GM21723 (cell line): ENCODE data around the gene XXYLT1.
"Not testable (repeated sequence)": the region's sequence is repeated elsewhere in the genome, so short reads cannot be mapped to it uniquely, and the experiment has no call there.

Experiments used
- ATAC-seq: cut with Tn5 transposase; IDR thresholded peaks from one replicate; pipeline ENCODE4 v1.9.1; 2021; ENCODE audit warnings: mild to moderate bottlenecking, moderate library complexity; ENCODE audit not compliant: unreplicated experiment

XXYLT1 gene

DNA sequence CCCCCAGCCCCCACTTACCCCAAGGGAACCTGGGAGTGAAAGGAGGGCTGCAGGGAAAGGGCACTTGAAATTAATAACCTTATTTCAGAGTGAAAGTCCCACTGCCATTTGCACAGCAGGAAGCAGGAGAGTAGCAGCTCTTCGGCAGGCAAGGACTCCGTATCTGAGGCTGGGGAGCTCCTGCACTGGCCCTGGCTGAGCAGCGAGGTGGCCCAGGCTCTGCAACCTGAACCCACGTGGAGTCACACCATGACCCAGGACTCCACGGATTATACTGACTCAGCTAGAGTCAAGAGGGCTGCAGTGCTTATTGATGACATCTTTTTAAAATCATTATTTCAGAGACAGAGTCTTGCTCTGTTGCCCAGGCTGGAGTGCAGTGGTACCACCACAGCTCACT lies 214.5 kb downstream of the XXYLT1 start:
- ATAC-seq = no peak

- ATAC-seq = no peak
These were observed 216.6 kb downstream of the XXYLT1 start for GRCh38 chr3:195054311-195054710.

DNA sequence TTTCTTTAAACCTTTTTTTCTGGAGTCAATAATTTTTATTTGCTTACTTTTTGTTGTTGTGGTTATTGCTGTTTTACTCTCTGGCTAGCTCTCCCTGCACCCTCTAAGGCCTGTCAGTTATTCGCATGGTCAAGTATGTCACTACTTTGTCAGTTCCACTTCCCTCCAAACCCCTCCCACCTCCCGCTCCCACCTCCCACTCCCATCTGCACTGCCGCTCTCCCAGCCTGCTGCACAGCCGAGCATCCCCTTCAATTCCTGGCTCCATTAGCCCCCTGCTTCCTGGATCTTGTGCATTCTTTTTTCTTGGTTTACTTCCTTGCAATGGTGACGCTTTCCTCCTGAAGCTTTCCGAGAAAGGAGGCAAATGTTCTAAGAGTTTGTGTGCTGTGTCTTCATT lies 218.0 kb downstream of the XXYLT1 start:
- ATAC-seq = no peak

- ATAC-seq = not testable (repeated sequence)
These were observed 220.7 kb downstream of the XXYLT1 start for GRCh38 chr3:195050296-195050695.

- no peak for ATAC-seq
These were observed 222.7 kb downstream of the XXYLT1 start for GRCh38 chr3:195048059-195048905.

DNA sequence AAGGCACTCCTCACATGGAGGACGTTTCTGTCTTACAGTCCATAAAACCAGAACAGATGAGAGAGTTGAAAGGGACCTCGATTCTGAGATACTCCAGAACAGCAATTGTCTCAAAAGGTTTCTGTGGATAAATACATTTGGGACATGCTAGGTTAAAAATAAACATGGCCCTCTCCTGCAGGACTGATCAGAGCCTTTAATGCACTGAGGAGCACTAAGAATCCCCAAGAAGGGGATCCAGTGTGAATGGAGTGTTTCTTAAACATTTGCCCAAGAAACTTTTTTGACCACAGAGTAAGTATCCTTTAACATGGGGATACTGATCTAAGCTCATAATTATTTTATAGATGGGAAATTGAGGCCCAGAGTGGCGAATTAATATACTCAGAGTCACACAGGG lies 223.4 kb downstream of the XXYLT1 start:
- no peak for ATAC-seq

DNA sequence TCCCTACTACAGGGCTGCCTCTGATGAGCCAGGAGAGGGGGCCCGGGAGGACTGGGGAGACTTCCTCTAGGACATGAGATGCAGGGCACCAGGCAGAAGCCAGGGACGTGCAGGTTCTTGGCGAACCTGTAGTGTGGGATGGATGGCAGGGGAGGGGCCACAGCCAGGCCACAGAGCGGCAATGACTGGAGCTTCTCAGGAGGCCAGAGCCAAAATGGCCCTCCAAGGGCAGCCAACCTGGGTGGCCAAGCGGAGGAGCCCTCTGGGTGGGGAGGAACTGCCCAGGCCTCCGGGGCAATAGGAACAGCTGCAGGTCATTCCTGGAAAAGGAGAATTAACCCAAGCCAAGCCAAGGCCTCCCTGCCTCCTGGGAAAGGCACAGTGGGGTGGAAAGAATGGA lies 224.5 kb downstream of the XXYLT1 start:
- no peak for ATAC-seq

DNA sequence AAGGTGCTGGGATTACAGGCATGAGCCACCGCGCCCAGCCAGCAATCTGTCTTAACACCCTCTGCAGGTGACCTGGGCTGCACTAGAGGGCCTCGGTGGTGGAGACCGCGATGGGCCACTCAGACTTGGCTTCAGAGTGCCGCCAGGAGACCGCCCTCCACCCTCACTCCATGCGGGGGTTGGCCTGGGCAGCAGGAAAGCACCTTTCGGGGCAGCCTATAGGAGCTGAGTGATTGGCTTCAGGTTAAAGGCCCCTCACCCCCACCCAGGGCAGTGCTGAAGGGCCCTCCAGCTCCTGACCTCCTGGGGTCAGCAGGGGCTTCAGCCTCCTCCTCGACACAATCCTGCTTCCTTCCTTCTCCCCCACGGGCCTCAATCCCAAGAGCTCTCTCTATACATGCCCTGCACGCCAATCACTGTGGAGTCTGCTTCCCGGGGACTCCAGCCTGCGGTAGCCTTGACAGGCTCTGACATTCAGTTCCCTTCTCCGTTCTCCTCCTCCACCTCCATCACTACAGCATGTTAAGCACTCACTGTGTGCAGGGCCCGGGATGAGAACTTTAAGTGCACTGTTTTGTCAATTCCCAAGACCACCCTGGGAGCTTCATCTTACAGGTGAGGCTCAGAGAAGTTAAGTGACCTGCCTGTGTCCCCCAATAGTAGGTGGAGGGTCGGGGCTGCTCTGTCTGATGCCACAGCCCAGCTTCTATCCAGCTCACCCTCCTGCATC lies 225.3 kb downstream of the XXYLT1 start:
- ATAC-seq = no peak

- no peak for ATAC-seq
These were observed 226.5 kb downstream of the XXYLT1 start for GRCh38 chr3:195044411-195044810.

DNA sequence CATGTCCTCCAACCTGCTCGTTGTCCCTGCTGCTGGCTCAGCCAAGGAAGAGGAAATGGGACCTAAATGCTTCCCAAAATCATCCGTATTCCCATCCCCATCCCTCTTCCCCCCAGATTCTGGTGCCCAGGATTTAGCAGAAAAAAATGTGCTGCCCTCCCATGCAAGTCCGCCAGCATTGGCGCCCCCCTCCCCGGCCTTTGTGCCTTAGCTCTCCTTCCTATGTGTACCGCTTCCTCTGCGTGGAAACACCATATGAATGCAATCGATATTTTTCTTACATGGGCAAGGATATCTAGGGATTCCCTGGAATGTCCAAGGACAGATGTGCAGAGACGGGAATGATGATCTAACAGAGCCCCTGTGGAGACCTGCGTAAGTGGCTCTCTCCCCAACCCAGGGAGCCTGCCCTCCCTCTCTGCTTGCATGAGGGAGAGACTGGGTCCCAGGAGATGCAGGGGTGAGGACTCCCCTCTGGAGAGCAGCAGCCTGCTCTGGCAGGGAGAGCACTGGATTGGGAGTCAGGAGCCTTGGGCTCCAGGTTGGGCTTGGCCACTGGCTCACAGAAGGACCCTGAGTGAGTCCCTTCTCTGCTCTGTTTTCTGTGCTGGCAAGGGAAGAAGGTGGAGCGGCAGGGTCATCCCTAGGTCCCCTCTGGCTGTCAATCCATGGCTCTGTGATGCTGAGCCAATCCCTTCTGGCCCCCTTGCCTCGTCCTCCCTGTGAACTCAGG lies 227.2 kb downstream of the XXYLT1 start:
- ATAC-seq = no peak

GRCh38 chr3:195042743-195043606 lies 228.0 kb downstream of the XXYLT1 start:
- ATAC-seq = no peak

DNA sequence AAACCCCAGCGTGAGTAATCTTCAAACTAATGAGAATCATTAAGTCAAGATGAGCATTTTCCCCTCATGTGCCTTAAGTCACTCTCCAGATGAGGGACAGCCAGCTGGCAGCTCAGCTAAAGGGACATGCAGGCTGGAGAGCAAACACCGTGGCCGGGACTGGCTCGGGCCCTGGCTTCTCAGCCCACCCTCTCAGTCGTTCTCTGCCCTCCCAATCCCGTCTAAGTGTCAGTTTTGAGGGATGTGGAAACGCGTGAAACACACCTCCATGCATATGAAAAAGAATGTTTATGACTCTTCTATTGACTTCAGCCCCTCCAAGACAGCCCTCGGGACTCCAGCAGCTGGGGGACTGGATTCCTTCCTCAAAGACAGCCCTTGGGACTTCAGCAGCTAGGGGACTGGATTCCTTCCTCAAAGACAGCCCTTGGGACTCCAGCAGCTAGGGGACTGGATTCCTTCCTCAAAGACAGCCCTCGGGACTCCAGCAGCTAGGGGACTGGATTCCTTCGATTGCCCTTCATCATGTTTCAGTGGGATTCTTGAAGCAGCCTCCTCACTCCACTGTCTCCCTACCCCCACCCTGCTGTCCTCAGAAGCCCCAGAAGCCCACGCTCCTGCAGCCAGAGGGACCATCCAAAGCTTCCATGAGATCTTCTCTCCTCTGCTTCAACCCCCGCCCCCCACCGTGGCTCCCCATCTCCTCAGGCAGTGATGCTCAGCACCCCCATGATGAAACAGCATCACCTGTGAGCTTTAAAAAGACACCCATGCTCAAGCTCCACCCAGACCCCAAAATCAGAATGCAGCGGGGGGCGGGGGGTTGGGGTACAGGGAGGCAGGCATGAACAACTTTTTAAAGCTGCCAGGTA lies 228.9 kb downstream of the XXYLT1 start:
- ATAC-seq = no peak

- ATAC-seq = no peak
These were observed 230.0 kb downstream of the XXYLT1 start for GRCh38 chr3:195040773-195041520.

- no peak for ATAC-seq
These were observed 230.9 kb downstream of the XXYLT1 start for GRCh38 chr3:195040094-195040493.

- ATAC-seq = no peak
These were observed 231.6 kb downstream of the XXYLT1 start for GRCh38 chr3:195039180-195039843.

DNA sequence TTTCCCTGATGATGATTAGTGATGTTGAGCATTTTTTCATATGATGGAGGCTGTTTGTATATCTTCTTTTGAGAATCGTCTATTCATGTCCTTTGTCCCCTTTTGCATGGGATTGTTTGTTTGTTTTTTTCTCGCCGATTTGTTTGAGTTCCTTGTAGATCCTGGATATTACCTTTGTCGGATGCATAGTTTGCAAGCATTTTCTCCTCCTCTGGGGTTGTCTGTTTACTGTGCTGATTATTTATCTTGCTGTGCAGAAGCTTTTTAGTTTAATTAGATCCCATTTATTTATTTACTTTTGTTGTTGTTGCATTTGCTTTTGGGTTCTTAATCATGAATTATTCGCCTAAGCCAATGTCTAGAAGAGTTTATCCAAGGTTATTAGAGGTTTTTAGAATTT lies 232.8 kb downstream of the XXYLT1 start:
- no peak for ATAC-seq

- not testable (repeated sequence) for ATAC-seq
These were observed 233.4 kb downstream of the XXYLT1 start for GRCh38 chr3:195037586-195037985.

- no peak for ATAC-seq
These were observed 234.0 kb downstream of the XXYLT1 start for GRCh38 chr3:195036974-195037373.
